ENCODE data around the gene MICAL3. TPM values are rescaled to one million over a fixed set of nuclear protein-coding genes. Genes with fewer than 3 reads are reported as not detected.

Gene MICAL3
- total RNA-seq, 1 experiment from 2014 or later = 47.1 TPM

DNA sequence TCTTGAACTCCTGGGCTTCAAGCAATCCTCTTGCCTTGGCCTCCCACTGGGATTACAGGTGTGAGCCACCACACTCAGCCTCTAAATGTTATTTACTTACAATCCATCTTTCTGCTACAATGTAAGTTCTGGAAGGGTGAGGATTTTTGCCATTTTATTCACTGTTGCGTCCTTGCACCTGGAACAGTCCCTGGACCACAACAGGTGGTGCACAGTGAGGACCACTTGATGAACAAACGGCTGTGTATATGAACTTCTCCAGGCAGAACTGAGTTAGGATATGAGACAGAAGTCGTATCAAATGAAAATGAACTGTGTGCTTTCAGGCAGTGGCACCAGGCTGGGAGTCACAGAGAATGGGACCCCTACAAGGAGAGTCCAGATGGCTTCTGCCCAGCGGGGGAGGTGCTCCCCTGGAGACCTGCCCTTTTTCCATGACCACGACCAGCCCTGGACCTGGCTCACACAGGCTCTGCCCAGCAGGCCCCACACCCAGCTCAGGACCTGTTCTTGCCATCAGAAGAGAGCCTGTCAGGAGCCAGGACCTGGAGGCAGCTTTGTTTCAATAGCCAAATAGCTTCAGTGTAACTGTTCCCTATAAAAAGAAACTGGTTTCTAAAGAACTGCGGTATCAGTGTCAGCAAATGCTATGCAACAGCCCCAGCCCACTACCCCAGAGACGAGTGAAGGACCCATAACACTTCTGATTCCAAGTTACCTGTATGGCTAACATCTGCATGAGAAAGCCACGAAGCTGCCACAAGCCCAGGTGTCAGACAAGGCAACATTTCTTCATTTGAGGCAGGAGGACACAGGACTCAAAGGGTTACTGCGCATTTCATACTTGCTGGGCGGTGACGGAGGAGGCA, 104.9 kb downstream of the MICAL3 start:
- H3K9me3 ChIP-seq (ENCODE audit: control insufficient read depth, insufficient read depth, low read depth, low read length) = no peaks in the 10 kb centered on the region
- BruUV-seq (replicated peaks) = no TSS peak
- no peak for ATAC-seq
- no peaks in the 10 kb centered on the region for H3K36me3 ChIP-seq (ENCODE audit: control insufficient read depth, insufficient read depth, low read length)
- in situ Hi-C loops (cut with HindIII; ENCODE audit: low pct_unique_long_range_greater_than_20kb, low sequenced_read_pairs) (no loop called here), intact Hi-C loops (cut with micrococcal nuclease; ENCODE audit: unreplicated experiment) (no loop called here)
- H3K4me3 ChIP-seq (ENCODE audit: low read depth in 2 of 2, low read length in 2 of 2) = no peak overlapping the region
- ChIA-PET CTCF (no interaction called here), POLR2A (interaction anchor here (0.6 to 0.8 kb wide), 2 partner anchors 17 to 147 kb away, joined by 7 to 12 read pairs; no protein-coding TSS in a partner anchor)
- no peak for DNase-seq (ENCODE audit: low read depth, low spot score)
- TF ChIP-seq TCF7L2 (IDR thresholded peaks at IDR 0.05; ENCODE audit: low read depth, low read length) (no peak), POLR2AphosphoS5 (IDR thresholded peaks at IDR 0.05; ENCODE audit: low read depth, low read length) (no peak)
- TF ChIP-seq, protein P1, sequence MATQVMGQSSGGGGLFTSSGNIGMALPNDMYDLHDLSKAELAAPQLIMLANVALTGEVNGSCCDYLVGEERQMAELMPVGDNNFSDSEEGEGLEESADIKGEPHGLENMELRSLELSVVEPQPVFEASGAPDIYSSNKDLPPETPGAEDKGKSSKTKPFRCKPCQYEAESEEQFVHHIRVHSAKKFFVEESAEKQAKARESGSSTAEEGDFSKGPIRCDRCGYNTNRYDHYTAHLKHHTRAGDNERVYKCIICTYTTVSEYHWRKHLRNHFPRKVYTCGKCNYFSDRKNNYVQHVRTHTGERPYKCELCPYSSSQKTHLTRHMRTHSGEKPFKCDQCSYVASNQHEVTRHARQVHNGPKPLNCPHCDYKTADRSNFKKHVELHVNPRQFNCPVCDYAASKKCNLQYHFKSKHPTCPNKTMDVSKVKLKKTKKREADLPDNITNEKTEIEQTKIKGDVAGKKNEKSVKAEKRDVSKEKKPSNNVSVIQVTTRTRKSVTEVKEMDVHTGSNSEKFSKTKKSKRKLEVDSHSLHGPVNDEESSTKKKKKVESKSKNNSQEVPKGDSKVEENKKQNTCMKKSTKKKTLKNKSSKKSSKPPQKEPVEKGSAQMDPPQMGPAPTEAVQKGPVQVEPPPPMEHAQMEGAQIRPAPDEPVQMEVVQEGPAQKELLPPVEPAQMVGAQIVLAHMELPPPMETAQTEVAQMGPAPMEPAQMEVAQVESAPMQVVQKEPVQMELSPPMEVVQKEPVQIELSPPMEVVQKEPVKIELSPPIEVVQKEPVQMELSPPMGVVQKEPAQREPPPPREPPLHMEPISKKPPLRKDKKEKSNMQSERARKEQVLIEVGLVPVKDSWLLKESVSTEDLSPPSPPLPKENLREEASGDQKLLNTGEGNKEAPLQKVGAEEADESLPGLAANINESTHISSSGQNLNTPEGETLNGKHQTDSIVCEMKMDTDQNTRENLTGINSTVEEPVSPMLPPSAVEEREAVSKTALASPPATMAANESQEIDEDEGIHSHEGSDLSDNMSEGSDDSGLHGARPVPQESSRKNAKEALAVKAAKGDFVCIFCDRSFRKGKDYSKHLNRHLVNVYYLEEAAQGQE (IDR thresholded peaks at IDR 0.05; ENCODE audit: insufficient read depth in 1 of 2, low read depth in 2 of 2, low read length in 1 of 2) = no peak
- TF ChIP-seq, protein P2, sequence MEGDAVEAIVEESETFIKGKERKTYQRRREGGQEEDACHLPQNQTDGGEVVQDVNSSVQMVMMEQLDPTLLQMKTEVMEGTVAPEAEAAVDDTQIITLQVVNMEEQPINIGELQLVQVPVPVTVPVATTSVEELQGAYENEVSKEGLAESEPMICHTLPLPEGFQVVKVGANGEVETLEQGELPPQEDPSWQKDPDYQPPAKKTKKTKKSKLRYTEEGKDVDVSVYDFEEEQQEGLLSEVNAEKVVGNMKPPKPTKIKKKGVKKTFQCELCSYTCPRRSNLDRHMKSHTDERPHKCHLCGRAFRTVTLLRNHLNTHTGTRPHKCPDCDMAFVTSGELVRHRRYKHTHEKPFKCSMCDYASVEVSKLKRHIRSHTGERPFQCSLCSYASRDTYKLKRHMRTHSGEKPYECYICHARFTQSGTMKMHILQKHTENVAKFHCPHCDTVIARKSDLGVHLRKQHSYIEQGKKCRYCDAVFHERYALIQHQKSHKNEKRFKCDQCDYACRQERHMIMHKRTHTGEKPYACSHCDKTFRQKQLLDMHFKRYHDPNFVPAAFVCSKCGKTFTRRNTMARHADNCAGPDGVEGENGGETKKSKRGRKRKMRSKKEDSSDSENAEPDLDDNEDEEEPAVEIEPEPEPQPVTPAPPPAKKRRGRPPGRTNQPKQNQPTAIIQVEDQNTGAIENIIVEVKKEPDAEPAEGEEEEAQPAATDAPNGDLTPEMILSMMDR (IDR thresholded peaks at IDR 0.05) = no peak
- peaks cover 17% of the 10 kb centered on the region for H3K4me1 ChIP-seq (ENCODE audit: control insufficient read depth, insufficient read depth, low read length)
- H3K27me3 ChIP-seq (ENCODE audit: control insufficient read depth, insufficient read depth, low read length) = no peaks in the 10 kb centered on the region
- H3K27ac ChIP-seq (ENCODE audit: low read length) = no peak overlapping the region

DNA sequence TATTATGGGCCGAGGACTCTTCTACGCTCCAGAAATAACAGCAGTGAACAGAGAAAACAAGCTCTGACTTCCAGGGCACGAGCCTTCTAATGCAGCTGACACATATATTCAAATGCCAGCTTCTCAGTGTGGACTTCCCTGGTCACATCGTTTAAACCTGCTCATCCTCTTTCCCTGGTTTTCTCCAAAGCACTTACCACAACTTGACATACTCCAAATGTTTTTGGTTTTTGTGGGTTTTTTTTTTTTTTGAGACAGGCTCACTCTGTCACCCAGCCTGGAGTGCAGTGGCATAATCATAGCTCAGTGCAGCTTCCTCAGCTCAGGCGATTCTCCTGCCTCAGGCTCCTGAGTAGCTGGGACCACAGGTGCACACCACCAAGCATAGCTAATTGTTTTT, 105.5 kb downstream of the MICAL3 start:
- intact Hi-C loops (cut with micrococcal nuclease; ENCODE audit: unreplicated experiment) (no loop called here), in situ Hi-C loops (cut with HindIII; ENCODE audit: low pct_unique_long_range_greater_than_20kb, low sequenced_read_pairs) (no loop called here)
- H3K4me3 ChIP-seq (ENCODE audit: low read depth in 2 of 2, low read length in 2 of 2) = no peak overlapping the region
- DNase-seq (ENCODE audit: low read depth, low spot score) (no peak), ATAC-seq (no peak)
- H3K9me3 ChIP-seq (ENCODE audit: control insufficient read depth, insufficient read depth, low read depth, low read length) = no peaks in the 10 kb centered on the region
- H3K27ac ChIP-seq (ENCODE audit: low read length) = no peak overlapping the region
- no peaks in the 10 kb centered on the region for H3K36me3 ChIP-seq (ENCODE audit: control insufficient read depth, insufficient read depth, low read length)
- H3K4me1 ChIP-seq (ENCODE audit: control insufficient read depth, insufficient read depth, low read length) = peaks cover 17% of the 10 kb centered on the region
- no peaks in the 10 kb centered on the region for H3K27me3 ChIP-seq (ENCODE audit: control insufficient read depth, insufficient read depth, low read length)
- POLR2A ChIA-PET = interaction anchor here (0.8 kb wide), 1 partner anchor 18 kb away, joined by 7 read pairs; no protein-coding TSS in a partner anchor
- BruUV-seq (replicated peaks) = no TSS peak
- no peak for TF ChIP-seq TCF7L2 (IDR thresholded peaks at IDR 0.05; ENCODE audit: low read depth, low read length)
- TF ChIP-seq SIN3A (IDR thresholded peaks at IDR 0.05; ENCODE audit: borderline replicate concordance, insufficient read depth, low read depth, low read length) = no peak
- TF ChIP-seq, protein P2 (IDR thresholded peaks at IDR 0.05) = no peak
- TF ChIP-seq POLR2AphosphoS5 (IDR thresholded peaks at IDR 0.05; ENCODE audit: low read depth, low read length) = no peak
- TF ChIP-seq, protein P1 (IDR thresholded peaks at IDR 0.05; ENCODE audit: insufficient read depth in 1 of 2, low read depth in 2 of 2, low read length in 1 of 2) = no peak
- CTCF ChIA-PET = interaction anchor here (0.7 kb wide), 1 partner anchor 45 kb away, joined by 4 read pairs; no protein-coding TSS in a partner anchor

Data from Panc1 (cell line).